Mesodermal cell (in vitro differentiated cells): Measurements from ENCODE around the gene TOR4A.

Experiments
- H3K27ac ChIP-seq: 2 replicates; pipeline ENCODE4 v1.7.0; 2013; ENCODE audit warnings: mild to moderate bottlenecking, low read depth, low read length, moderate library complexity; ENCODE audit not compliant: severe bottlenecking
- H3K36me3 ChIP-seq: 2 replicates; pipeline ENCODE4 v1.7.1; 2013; ENCODE audit warnings: mild to moderate bottlenecking, low read length, moderate library complexity; ENCODE audit not compliant: control insufficient read depth, insufficient read depth
- H3K4me1 ChIP-seq: one replicate; pipeline ENCODE4 v1.7.1; 2013; ENCODE audit warnings: mild to moderate bottlenecking, low read length; ENCODE audit not compliant: insufficient read depth, control insufficient read depth, poor library complexity, severe bottlenecking
- H3K4me3 ChIP-seq: 2 replicates; pipeline ENCODE4 v1.7.0; 2013; ENCODE audit warnings: low read length, control low read depth, mild to moderate bottlenecking; ENCODE audit not compliant: insufficient read depth, poor library complexity, severe bottlenecking; ENCODE audit errors: extremely low read depth
- H3K9me3 ChIP-seq: 2 replicates; pipeline ENCODE4 v1.7.1; 2013; ENCODE audit warnings: mild to moderate bottlenecking, low read length, moderate library complexity; ENCODE audit not compliant: control insufficient read depth
- WGBS, 2 experiments: methylation state at CpG; one replicate each; pipeline ENCODE4 v1.1.5; 2013; ENCODE audit warnings: missing lambda C conversion rate in 2 of 2; ENCODE audit not compliant: insufficient coverage in 2 of 2; 5-methylcytosine and 5-hydroxymethylcytosine counted together

Gene TOR4A

DNA sequence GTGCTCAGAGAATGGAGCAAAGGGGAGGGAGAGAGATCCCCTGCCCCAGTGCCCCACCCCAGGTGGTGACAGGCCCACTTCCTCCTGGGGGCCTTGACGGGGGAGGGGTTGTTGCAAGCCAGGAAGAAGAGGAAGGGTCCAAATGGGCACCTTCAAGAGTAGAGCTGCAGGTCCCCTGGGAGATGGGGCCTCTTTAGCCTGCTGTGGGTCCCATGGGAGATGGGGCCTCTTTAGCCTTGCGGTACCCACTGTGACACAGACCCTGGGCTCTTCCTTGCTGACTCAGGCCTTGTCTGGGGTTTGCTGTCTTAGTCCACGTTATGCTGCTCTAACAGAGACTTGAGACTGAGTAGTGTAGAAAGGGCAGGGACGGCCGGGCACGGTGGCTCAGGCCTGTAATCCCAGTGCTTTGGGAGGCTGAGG, 9.6 kb upstream of the TOR4A start:
- Histone ChIP-seq H3K9me3 (no peaks in the 10 kb centered on the region), H3K27ac (no peak overlapping the region), H3K4me1 (no peaks in the 10 kb centered on the region), H3K4me3 (no peak overlapping the region), H3K36me3 (peaks cover 88% of the 10 kb centered on the region)
- WGBS, 2 experiments, result 97 to 100% methylated on average over 5 of the region's 6 CpGs

- Histone ChIP-seq H3K9me3 (no peaks in the 10 kb centered on the region), H3K27ac (no peak overlapping the region), H3K4me3 (no peak overlapping the region), H3K36me3 (peaks cover 89% of the 10 kb centered on the region), H3K4me1 (no peaks in the 10 kb centered on the region)
- 89 to 91% methylated on average over 15 to 17 of the region's 19 CpGs for WGBS, 2 experiments
These were observed 8.9 kb upstream of the TOR4A start for GRCh38 chr9:137268538-137269201.

DNA sequence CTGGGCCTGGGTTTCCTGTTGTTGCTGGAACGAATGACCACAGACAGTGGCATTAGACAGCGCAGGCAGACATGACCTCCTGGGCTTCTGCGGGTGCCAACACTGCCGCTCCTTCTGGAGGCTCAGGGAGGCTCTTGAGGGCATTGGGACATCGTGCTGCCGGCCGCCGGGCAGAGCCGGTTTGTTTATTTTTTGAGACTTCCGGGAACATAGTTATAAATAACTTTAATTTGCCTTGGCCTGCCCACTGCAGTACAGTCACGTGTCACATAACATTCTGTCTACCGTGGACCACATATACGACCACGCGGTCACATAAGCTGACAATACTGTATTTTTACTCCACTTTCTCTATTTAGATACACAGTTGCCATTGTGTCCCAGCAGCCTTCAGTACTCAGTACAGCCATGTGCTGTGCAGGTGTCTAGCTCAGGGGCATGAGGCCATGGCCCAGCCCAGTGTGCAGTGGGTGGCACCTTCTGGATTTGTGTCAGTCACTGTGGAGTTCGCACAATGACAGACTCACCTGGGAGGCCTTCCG, 8.2 kb upstream of the TOR4A start:
- no peaks in the 10 kb centered on the region for H3K4me1 ChIP-seq
- 88 to 92% methylated on average over 14 to 17 of the region's 17 CpGs for WGBS, 2 experiments
- no peak overlapping the region for H3K27ac ChIP-seq
- H3K9me3 ChIP-seq, result no peaks in the 10 kb centered on the region
- H3K4me3 ChIP-seq, result no peak overlapping the region
- H3K36me3 ChIP-seq, result peaks cover 85% of the 10 kb centered on the region

DNA sequence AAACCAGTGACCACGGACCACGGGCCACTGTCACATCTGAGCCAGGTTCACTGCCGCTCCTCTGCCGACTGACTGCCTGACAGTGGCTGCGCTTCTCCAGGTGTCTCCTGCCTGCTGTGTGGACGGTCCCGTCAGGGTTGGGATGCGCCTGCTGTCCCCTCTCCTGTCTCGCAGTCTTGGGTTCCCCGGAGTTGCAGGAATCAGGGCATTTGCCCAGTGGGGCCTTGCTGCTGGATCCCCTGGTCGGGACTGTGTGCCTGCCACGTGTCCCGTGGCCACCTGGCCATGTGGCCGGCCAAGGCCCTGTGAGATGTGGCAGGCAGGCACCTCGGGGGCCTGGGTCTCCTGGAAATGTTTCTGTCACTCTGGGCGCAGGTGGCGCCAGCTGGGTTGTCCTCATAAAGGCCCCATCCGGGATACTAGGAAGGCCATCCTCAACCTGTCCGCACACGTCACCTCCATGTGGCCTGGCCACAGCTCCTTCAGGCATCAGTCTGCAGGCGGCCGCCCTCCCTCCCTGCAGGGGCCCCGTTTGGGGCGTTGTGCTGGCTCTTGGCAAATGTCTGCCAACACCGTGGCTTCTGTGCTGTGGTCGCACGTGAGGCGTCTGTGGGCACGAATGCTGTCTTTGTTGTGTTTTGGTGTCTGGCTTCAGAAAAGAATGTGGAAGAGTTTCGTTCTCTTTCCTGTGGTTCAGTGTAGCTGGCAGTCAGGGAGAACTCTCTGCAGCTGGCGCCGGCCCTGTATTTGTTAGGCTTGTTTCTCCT, 6.4 kb upstream of the TOR4A start:
- WGBS, 2 experiments, result 94 to 95% methylated on average over 27 to 32 of the region's 32 CpGs
- Histone ChIP-seq H3K36me3 (peaks cover 68% of the 10 kb centered on the region), H3K9me3 (no peaks in the 10 kb centered on the region), H3K27ac (no peak overlapping the region), H3K4me3 (no peak overlapping the region), H3K4me1 (peaks cover 8% of the 10 kb centered on the region)

GRCh38 chr9:137271696-137272076, 5.8 kb upstream of the TOR4A start:
- Histone ChIP-seq H3K27ac (no peak overlapping the region), H3K36me3 (peaks cover 62% of the 10 kb centered on the region), H3K4me1 (peaks cover 13% of the 10 kb centered on the region), H3K4me3 (no peak overlapping the region), H3K9me3 (no peaks in the 10 kb centered on the region)
- WGBS, 2 experiments, result 77 to 80% methylated on average over 3 of the region's 3 CpGs

DNA sequence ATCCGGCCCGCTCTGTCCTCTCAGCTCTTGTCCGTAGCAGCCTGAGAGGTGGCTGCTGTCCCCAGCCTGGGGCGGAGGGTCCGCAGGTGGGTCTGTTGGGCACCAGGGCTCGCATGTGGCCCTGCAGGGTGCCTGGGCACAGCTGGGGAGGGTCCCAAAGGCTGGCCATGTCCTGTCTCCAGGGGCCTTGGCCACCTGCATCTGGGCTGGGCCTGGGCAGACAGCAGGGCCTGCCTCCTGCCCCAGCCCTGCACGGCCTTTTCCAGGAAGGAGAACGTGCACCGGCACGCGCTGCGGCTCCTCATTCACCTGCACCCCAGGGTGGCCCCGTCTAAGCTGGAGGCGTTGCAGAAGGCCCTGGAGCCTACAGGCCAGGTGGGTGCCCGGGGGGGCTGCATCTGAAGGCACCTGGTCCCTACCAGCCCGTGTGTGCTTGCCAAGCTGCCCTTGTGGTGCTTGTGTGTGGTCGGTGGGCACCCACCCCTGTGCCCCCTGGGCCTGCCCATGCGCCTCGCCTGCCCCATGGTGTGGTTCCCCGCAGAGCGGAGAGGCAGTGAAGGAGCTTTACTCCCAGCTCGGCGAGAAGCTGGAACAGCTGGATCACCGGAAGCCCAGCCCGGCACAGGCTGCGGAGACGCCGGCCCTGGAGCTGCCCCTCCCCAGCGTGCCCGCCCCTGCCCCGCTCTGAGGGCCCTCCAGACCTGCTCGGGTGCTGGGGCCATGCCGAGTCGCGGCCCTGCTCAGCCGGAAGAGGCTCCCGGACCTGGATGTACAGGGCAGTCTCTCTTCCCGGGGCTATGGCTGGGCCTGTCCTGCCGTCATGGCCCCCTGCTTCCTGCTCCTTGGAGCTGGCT, 5.1 kb upstream of the TOR4A start:
- H3K4me3 ChIP-seq, result no peak overlapping the region
- WGBS, 2 experiments, result 93 to 95% methylated on average over 30 to 38 of the region's 39 CpGs
- peaks cover 55% of the 10 kb centered on the region for H3K36me3 ChIP-seq
- no peak overlapping the region for H3K27ac ChIP-seq
- no peaks in the 10 kb centered on the region for H3K9me3 ChIP-seq
- H3K4me1 ChIP-seq, result peaks cover 20% of the 10 kb centered on the region

GRCh38 chr9:137273095-137273490, 4.4 kb upstream of the TOR4A start:
- Histone ChIP-seq H3K4me3 (no peak overlapping the region), H3K36me3 (peaks cover 48% of the 10 kb centered on the region), H3K9me3 (no peaks in the 10 kb centered on the region), H3K4me1 (peaks cover 20% of the 10 kb centered on the region), H3K27ac (no peak overlapping the region)
- WGBS, 2 experiments, result 89 to 92% methylated on average over 12 to 13 of the region's 13 CpGs

DNA sequence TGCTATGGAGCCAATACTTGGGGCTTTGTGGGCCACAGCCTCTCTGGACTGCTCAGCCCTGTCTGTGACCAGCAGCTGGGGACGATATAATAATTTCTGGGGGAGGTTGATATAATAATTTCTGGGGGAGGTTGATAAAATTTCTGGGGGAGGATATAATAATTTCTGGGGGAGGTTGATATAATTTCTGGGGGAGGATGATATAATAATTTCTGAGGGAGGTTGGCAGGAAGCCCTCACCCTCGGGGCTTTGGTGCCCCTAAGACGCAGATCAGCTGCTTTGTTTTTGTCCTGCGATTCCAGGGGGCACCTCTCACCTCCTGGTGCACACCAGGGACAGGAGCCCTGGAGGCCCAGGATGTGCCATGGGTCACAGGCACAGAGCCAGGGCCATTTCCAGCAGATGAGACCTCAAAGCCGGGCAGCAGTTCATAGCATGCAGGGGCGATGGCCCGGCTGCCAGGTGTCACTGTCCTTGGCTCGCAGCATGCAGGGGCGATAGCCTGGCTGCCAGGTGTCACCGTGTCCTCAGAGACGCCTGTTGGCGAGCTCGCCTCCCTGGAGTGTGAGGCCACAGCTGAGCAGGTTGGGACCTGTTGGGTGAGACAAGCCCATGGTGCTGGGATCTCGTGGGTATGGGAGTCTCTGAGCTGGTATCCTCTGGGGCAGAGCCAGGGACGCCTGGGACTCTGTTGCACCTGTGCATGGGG, 3.8 kb upstream of the TOR4A start:
- no peak overlapping the region for H3K4me3 ChIP-seq
- H3K9me3 ChIP-seq, result no peaks in the 10 kb centered on the region
- peaks cover 45% of the 10 kb centered on the region for H3K36me3 ChIP-seq
- H3K4me1 ChIP-seq, result peaks cover 20% of the 10 kb centered on the region
- H3K27ac ChIP-seq, result no peak overlapping the region
- 85 to 91% methylated on average over 10 to 14 of the region's 15 CpGs for WGBS, 2 experiments

- 88 to 98% methylated on average over 7 to 9 of the region's 10 CpGs for WGBS, 2 experiments
- Histone ChIP-seq H3K4me3 (no peak overlapping the region), H3K36me3 (peaks cover 43% of the 10 kb centered on the region), H3K27ac (no peak overlapping the region), H3K4me1 (peaks cover 23% of the 10 kb centered on the region), H3K9me3 (no peaks in the 10 kb centered on the region)
These were observed 2.3 kb upstream of the TOR4A start for GRCh38 chr9:137275203-137275587.
